K562 (cell line): ENCODE measurements around the gene KMO. TPM values are rescaled to one million over a fixed set of nuclear protein-coding genes. Genes with fewer than 3 reads are reported as not detected.

Experiments used
- ADNP ChIP-seq: fragments of 200-800 bp; sonication (Bioruptor generic); IDR thresholded peaks from 2 replicates; pipeline ENCODE4 v1.6.1; 2016; ENCODE audit warnings: missing genetic modification characterization, missing compliant biosample characterization
- CREBBP ChIP-seq: IDR thresholded peaks from one replicate; pipeline ENCODE4 v1.6.1; 2012; ENCODE audit warnings: low read depth, mild to moderate bottlenecking, control low read depth, inconsistent platforms, low read length
- DNMT1 ChIP-seq: fragments of 450-650 bp; IDR thresholded peaks from 2 replicates; pipeline ENCODE4 v1.6.1; 2016; ENCODE audit warnings: antibody characterized with exemption, mild to moderate bottlenecking
- DPF2 ChIP-seq: fragments of 450-650 bp; IDR thresholded peaks from 2 replicates; pipeline ENCODE4 v1.6.1; 2016
- HDAC2 ChIP-seq: fragments of 450-650 bp; IDR thresholded peaks from 2 replicates; pipeline ENCODE4 v1.6.1; 2016; ENCODE audit warnings: mild to moderate bottlenecking
- KDM2B ChIP-seq: fragments of 250-450 bp; sonication (Bioruptor Pico); IDR thresholded peaks from 2 replicates; pipeline ENCODE4 v1.8.0; 2021; ENCODE audit warnings: mild to moderate bottlenecking, moderate library complexity
- KLF1 ChIP-seq: fragments of 450-650 bp; IDR thresholded peaks from 2 replicates; pipeline ENCODE4 v1.6.1; 2016; ENCODE audit warnings: missing genetic modification characterization, missing compliant biosample characterization
- MCM5 ChIP-seq: fragments of 450-650 bp; IDR thresholded peaks from 2 replicates; pipeline ENCODE4 v1.6.1; 2016; ENCODE audit warnings: low read depth
- MEF2A ChIP-seq: IDR thresholded peaks from 2 replicates; pipeline ENCODE4 v1.6.1; 2011; ENCODE audit warnings: low read depth, mild to moderate bottlenecking, low read length, moderate library complexity; ENCODE audit not compliant: control insufficient read depth
- MEIS2 ChIP-seq: fragments of 450-650 bp; IDR thresholded peaks from 2 replicates; pipeline ENCODE4 v1.6.1; 2014; ENCODE audit warnings: mild to moderate bottlenecking; ENCODE audit not compliant: partially characterized antibody
- NBN ChIP-seq: fragments of 450-650 bp; IDR thresholded peaks from 2 replicates; pipeline ENCODE4 v1.6.1; 2016; ENCODE audit warnings: low read depth, mild to moderate bottlenecking
- NCOA2 ChIP-seq, 2 experiments: fragments of 450-650 bp; IDR thresholded peaks; 2 replicates each; pipeline ENCODE4 v1.6.1; 2018; ENCODE audit warnings: mild to moderate bottlenecking in 2 of 2, moderate library complexity in 1 of 2; ENCODE audit not compliant: partially characterized antibody in 2 of 2
- PHF21A ChIP-seq: fragments of 450-650 bp; IDR thresholded peaks from 2 replicates; pipeline ENCODE4 v1.6.1; 2017; ENCODE audit warnings: low read depth, borderline replicate concordance
- PHTF2 ChIP-seq: fragments of 250-450 bp; sonication (Bioruptor Pico); IDR thresholded peaks from 2 replicates; pipeline ENCODE4 v1.5.0; 2021; ENCODE audit warnings: mild to moderate bottlenecking
- POLR2AphosphoS2 ChIP-seq: IDR thresholded peaks from 2 replicates; pipeline ENCODE4 v1.6.1; 2012; ENCODE audit warnings: low read length, improper control_type of control experiment
- PTRF ChIP-seq: fragments of 450-650 bp; IDR thresholded peaks from 2 replicates; pipeline ENCODE4 v1.6.1; 2016; ENCODE audit warnings: mild to moderate bottlenecking, missing genetic modification characterization, missing compliant biosample characterization
- SREBF1 ChIP-seq: fragments of 150-350 bp; IDR thresholded peaks from 2 replicates; pipeline ENCODE4 v1.6.1; 2014; ENCODE audit warnings: antibody characterized with exemption, low read depth, low read length, borderline replicate concordance
- STAT6 ChIP-seq: sonication (generic); formaldehyde crosslinking; IDR thresholded peaks from 2 replicates; pipeline ENCODE4 v1.8.1; 2023; ENCODE audit warnings: mild to moderate bottlenecking, missing genetic modification reagents
- TAF15 ChIP-seq: fragments of 200-400 bp; formaldehyde crosslinking; IDR thresholded peaks from 2 replicates; pipeline ENCODE4 v1.6.1; 2017; ENCODE audit warnings: mild to moderate bottlenecking, low read depth, low read length, moderate library complexity
- TAF9B ChIP-seq: fragments of 450-650 bp; IDR thresholded peaks from 2 replicates; pipeline ENCODE4 v1.6.1; 2018; ENCODE audit warnings: mild to moderate bottlenecking; ENCODE audit not compliant: partially characterized antibody
- TCF7L2 ChIP-seq: fragments of 150-350 bp; IDR thresholded peaks from 2 replicates; pipeline ENCODE4 v1.6.1; 2016; ENCODE audit warnings: low read depth, mild to moderate bottlenecking, low read length, moderate library complexity
- U2AF1 ChIP-seq: fragments of 200-400 bp; formaldehyde crosslinking; optimal IDR thresholded peaks from 2 replicates; pipeline ENCODE3; 2017; ENCODE audit warnings: mild to moderate bottlenecking, low read depth, low read length, moderate library complexity
- ZBTB7A ChIP-seq: IDR thresholded peaks from 2 replicates; pipeline ENCODE4 v1.6.1; 2011; ENCODE audit warnings: low read depth, mild to moderate bottlenecking, low read length, moderate library complexity, borderline replicate concordance; ENCODE audit not compliant: control insufficient read depth
- ZFP1 ChIP-seq: fragments of 450-650 bp; formaldehyde crosslinking; IDR thresholded peaks from 2 replicates; pipeline ENCODE4 v1.4.0; 2020; ENCODE audit warnings: mild to moderate bottlenecking, mixed read lengths
- ZKSCAN1 ChIP-seq: fragments of 150-350 bp; IDR thresholded peaks from 2 replicates; pipeline ENCODE4 v1.6.1; 2016; ENCODE audit warnings: low read depth, low read length
- ZNF436 ChIP-seq: fragments of 250-450, 450-650 bp; sonication (Bioruptor Pico); formaldehyde crosslinking; IDR thresholded peaks from 2 replicates; pipeline ENCODE4 v1.7.0; 2020; ENCODE audit warnings: mild to moderate bottlenecking
- ZNF551 ChIP-seq: fragments of 250-450 bp; sonication (Bioruptor Pico); IDR thresholded peaks from 2 replicates; pipeline ENCODE4 v1.5.0; 2021; ENCODE audit warnings: mild to moderate bottlenecking, moderate library complexity
- ZNF668 ChIP-seq: fragments of 250-450 bp; sonication (Bioruptor Pico); IDR thresholded peaks from 2 replicates; pipeline ENCODE4 v1.8.0; 2022; ENCODE audit warnings: mild to moderate bottlenecking, inconsistent platforms
- polyA plus RNA-seq, 8 experiments: library from polyadenylated mRNA; depleted of rRNA in 4 of 8; stranded (reverse) in 5 of 8; unstranded in 3 of 8; fragments of >200 nt; fragmentation: Nextera tagmentation in 2 of 8; fragmentation: Illumina TruSeq in 1 of 8; extraction: Ambion mirVana in 2 of 8; extraction: Trizol in 1 of 8; gene quantifications; 2 replicates each; pipeline versions ENCODE4 v1.2.1 to v1.2.3, GENCODE V29; 2011 to 2014; ENCODE audit warnings: inconsistent platforms in 1 of 8, missing spikeins in 1 of 8
- total RNA-seq, 7 experiments: library from RNA; depleted of rRNA in 6 of 7; stranded (reverse); fragments of >200 nt in 6 of 7; fragmentation: Illumina TruSeq in 2 of 7; extraction: Trizol in 2 of 7; gene quantifications; 2 replicates each; pipeline versions ENCODE4 v1.2.1 to v1.2.3, GENCODE V29; 2011 to 2021; ENCODE audit warnings: low replicate concordance in 1 of 7
- TF ChIP-seq, protein P1 (sequence below): sonication (generic); formaldehyde crosslinking; IDR thresholded peaks from 2 replicates; pipeline ENCODE4 v1.9.0; 2022; ENCODE audit warnings: mild to moderate bottlenecking, missing genetic modification reagents

Gene KMO
- total and polyA plus RNA-seq, 9 of the 15 experiments (the other 6 are each of a cell fraction or from before 2014, with no cell fraction given): 0.01 to 0.11 (median 0.01) TPM; not detected in 6

DNA sequence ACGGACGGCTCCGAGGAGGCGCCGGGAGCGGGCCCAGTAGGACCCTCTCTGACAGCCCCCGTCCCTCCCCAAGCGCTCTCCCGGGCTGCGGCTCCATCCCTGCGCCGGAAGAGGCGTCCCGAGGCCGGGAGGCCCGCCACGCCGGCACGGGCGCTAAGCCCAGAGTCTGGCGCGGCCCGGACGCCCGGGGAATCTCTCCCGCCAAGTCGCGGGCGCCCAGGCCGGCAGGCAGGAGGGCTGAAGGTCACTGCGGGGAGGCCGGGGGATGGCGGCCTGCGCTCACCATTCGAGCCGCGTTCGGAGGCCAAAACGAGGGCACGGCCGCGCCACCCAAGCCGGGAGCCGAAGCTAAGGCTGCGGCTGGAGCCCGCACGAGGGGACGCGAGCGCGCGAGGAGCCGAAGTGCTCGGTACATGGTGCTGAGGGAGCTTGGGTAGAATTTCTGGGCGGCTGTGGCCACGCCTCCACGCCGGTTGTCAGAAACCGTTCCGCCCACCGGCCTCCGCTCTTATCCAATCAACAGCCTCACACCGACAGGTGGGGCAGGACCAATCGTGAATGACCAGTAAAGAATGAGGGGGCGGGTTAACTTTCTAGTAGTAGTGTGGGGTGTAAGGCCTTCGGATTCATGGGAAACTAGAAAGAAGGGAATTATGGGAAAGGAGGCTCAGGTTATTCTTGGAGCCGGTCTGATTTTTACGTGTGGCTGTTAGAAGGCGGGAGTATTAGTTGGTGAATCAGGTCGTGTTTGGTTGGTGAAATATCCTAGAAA lies 12.7 kb upstream of the KMO start, which contains the start of gene FH (continued):
- TF ChIP-seq NCOA2 (IDR thresholded peaks at IDR 0.05; ENCODE audit: partially characterized antibody in 2 of 2): no peak
- TF ChIP-seq POLR2AphosphoS2: no peak
- TF ChIP-seq ZFP1: no peak
- TF ChIP-seq U2AF1: peak; percentile 95
- peak; percentile 77; the same call in 1 of the 2 replicates for TF ChIP-seq TCF7L2
- TF ChIP-seq DPF2: 0 out of 2 replicates have a peak, but pooled peaks have one; percentile 58
- TF ChIP-seq KLF1: peak; percentile 51; the same call in 1 of the 2 replicates
- TF ChIP-seq STAT6 (CRISPR knock-in tag): no peak; the same call in 1 of the 2 replicates
- TF ChIP-seq TAF15: no peak
- TF ChIP-seq ZBTB7A: peak; percentile 28; the same call in 1 of the 2 replicates
- TF ChIP-seq PHF21A: peak; percentile 96; the same call in 1 of the 2 replicates
- no peak for TF ChIP-seq MCM5
- TF ChIP-seq MEIS2: peak; percentile 82
- TF ChIP-seq ZKSCAN1: peak; percentile 52; the same call in 1 of the 2 replicates
- TF ChIP-seq ZNF551 (CRISPR knock-in tag): no peak
- no peak for TF ChIP-seq PTRF (tag)
- TF ChIP-seq ZNF668 (CRISPR knock-in tag): no peak
- TF ChIP-seq MEF2A: peak; percentile 75; the same call in 1 of the 2 replicates
- TF ChIP-seq KDM2B (CRISPR knock-in tag): no peak
- no peak for TF ChIP-seq SREBF1
- no peak for TF ChIP-seq ADNP (tag)
- 0 out of 2 replicates have a peak, but pooled peaks have one; percentile 33 for TF ChIP-seq NBN
- TF ChIP-seq, protein P1, sequence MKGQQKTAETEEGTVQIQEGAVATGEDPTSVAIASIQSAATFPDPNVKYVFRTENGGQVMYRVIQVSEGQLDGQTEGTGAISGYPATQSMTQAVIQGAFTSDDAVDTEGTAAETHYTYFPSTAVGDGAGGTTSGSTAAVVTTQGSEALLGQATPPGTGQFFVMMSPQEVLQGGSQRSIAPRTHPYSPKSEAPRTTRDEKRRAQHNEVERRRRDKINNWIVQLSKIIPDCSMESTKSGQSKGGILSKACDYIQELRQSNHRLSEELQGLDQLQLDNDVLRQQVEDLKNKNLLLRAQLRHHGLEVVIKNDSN (CRISPR knock-in tag): no peak
- peak; percentile 73 for TF ChIP-seq TAF9B
- TF ChIP-seq PHTF2 (CRISPR knock-in tag): no peak
- no peak for TF ChIP-seq ZNF436
- peak; percentile 74 for TF ChIP-seq HDAC2
- no peak for TF ChIP-seq DNMT1
- no peak for TF ChIP-seq CREBBP
